Measurements from ENCODE around the gene PREPL. TPM values are rescaled to one million over a fixed set of nuclear protein-coding genes. Genes with fewer than 3 reads are reported as not detected.

The PREPL gene
- total RNA-seq, 6 experiments from 2014 or later = 13.6 to 20.8 (median 19.6) TPM

DNA sequence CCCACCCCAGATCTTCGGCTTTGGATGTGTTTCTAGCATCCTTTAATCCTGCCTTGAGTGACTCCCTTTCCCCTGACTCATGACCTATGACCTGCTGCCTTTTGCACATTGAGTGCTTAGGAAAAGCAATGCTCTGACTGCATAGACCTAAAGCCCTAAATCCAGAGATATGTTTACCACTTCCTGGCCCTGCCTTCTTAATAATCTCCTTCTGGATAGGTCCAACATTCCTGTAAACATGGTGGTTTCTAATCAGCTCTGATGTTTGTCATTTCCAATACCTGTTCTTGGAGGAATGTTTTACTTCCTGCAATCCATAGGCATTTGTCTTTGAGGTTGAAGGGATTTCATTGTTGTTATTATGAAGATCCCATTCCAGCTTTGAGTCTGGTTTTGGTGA, 83.8 kb downstream of the PREPL start:
- H3K4me3 ChIP-seq = no peak overlapping the region
- ATAC-seq (no peak), DNase-seq (no peak)
- no peaks in the 10 kb centered on the region for H3K27me3 ChIP-seq
- TF ChIP-seq CTCF (IDR thresholded peaks at IDR 0.05) (no peak), POLR2A (IDR thresholded peaks at IDR 0.05) (no peak)
- H3K36me3 ChIP-seq = no peaks in the 10 kb centered on the region
- intact Hi-C loops (cut with DNase I) = no loop called here
- peaks cover 0 to 20% (median 6%) of the 10 kb centered on the region in 4 donors for H3K4me1 ChIP-seq
- 44% methylated on average over 1 of the region's 1 CpG for WGBS (ENCODE audit: insufficient coverage, low coverage, low lambda C conversion rate, missing lambda C conversion rate)
- no peaks in the 10 kb centered on the region for H3K9me3 ChIP-seq
- no peak overlapping the region for H3K27ac ChIP-seq

DNA sequence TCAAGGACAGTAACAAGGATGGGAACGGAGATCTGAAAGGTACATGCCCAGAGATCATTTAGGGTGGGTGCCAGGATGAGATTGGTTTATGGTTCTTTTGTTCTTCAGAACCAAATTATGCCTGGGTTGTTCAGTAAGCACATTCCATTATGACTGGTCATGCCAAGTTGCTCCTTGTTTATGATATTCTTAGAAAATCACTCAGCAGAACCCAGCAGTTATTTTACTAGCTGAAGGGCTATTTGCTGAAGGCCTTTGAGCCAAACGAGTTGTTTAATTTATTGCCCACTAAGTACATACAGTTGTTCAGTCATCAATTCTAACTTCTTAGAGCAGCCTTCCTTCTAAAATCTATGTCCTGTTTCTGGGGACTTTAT, 85.4 kb downstream of the PREPL start:
- ATAC-seq = no peak
- Histone ChIP-seq H3K9me3 (no peaks in the 10 kb centered on the region), H3K36me3 (no peaks in the 10 kb centered on the region), H3K4me1 (peaks cover 0 to 20% (median 5%) of the 10 kb centered on the region in 4 donors), H3K27me3 (no peaks in the 10 kb centered on the region), H3K4me3 (peak overlapping the region in 1 of 3 donors; percentile 38), H3K27ac (peak overlapping the region in 1 of 3 donors; percentile 59)
- DNase-seq = no peak
- intact Hi-C loops (cut with DNase I) = no loop called here
- 8% methylated on average over 1 of the region's 2 CpGs for WGBS (ENCODE audit: insufficient coverage, low coverage, low lambda C conversion rate, missing lambda C conversion rate)
- no peak for TF ChIP-seq CTCF (IDR thresholded peaks at IDR 0.05)
- no peak for TF ChIP-seq POLR2A (IDR thresholded peaks at IDR 0.05)

GRCh38 chr2:44273596-44273995, 87.7 kb downstream of the PREPL start:
- ATAC-seq (no peak), DNase-seq (no peak)
- no peak overlapping the region for H3K27ac ChIP-seq
- H3K27me3 ChIP-seq = no peaks in the 10 kb centered on the region
- peaks cover 0 to 18% (median 4%) of the 10 kb centered on the region in 4 donors for H3K4me1 ChIP-seq
- no peaks in the 10 kb centered on the region for H3K9me3 ChIP-seq
- intact Hi-C loops (cut with DNase I) = no loop called here
- no peaks in the 10 kb centered on the region for H3K36me3 ChIP-seq
- no peak overlapping the region for H3K4me3 ChIP-seq
- WGBS (ENCODE audit: insufficient coverage, low coverage, low lambda C conversion rate, missing lambda C conversion rate) = 64% methylated on average over 2 of the region's 2 CpGs
- TF ChIP-seq POLR2A (IDR thresholded peaks at IDR 0.05) (no peak), CTCF (IDR thresholded peaks at IDR 0.05) (no peak)

- intact Hi-C loops (cut with DNase I) = no loop called here
- no peak overlapping the region for H3K27ac ChIP-seq
- ATAC-seq (no peak), DNase-seq (no peak)
- no peak for TF ChIP-seq POLR2A (IDR thresholded peaks at IDR 0.05)
- no peak for TF ChIP-seq CTCF (IDR thresholded peaks at IDR 0.05)
- no peaks in the 10 kb centered on the region for H3K9me3 ChIP-seq
- no peak overlapping the region for H3K4me3 ChIP-seq
- WGBS (ENCODE audit: insufficient coverage, low coverage, low lambda C conversion rate, missing lambda C conversion rate) = 65% methylated on average over 3 of the region's 3 CpGs
- H3K36me3 ChIP-seq = no peaks in the 10 kb centered on the region
- no peaks in the 10 kb centered on the region for H3K27me3 ChIP-seq
- peaks cover 0 to 13% (median 1%) of the 10 kb centered on the region in 4 donors for H3K4me1 ChIP-seq
Measured at GRCh38 chr2:44273076-44273475, 88.2 kb downstream of the PREPL start.

- 94% methylated on average over 5 of the region's 7 CpGs for WGBS (ENCODE audit: insufficient coverage, low coverage, low lambda C conversion rate, missing lambda C conversion rate)
- intact Hi-C loops (cut with DNase I) = no loop called here
- no peak for DNase-seq
Measured at GRCh38 chr2:44271296-44271695, 90.0 kb downstream of the PREPL start.

More at GRCh38 chr2:44271296-44271695, 90.0 kb downstream of the PREPL start:
- H3K27me3 ChIP-seq = no peaks in the 10 kb centered on the region
- no peak overlapping the region for H3K27ac ChIP-seq
- no peak overlapping the region for H3K4me3 ChIP-seq
- no peaks in the 10 kb centered on the region for H3K9me3 ChIP-seq
- TF ChIP-seq POLR2A (IDR thresholded peaks at IDR 0.05) (no peak), CTCF (IDR thresholded peaks at IDR 0.05) (no peak)
- no peaks in the 10 kb centered on the region for H3K36me3 ChIP-seq
- H3K4me1 ChIP-seq = peaks cover 0 to 13% (median 0%) of the 10 kb centered on the region in 4 donors
- no peak for ATAC-seq

Measured in right lobe of liver (tissue), 6 donors.